ENCODE data around the gene GALK1. TPM values are rescaled to one million over a fixed set of nuclear protein-coding genes. Genes with fewer than 3 reads are reported as not detected.

GALK1 gene
- total and polyA plus RNA-seq, 4 donors = 23.0 to 70.5 (median 44.0) TPM

DNA sequence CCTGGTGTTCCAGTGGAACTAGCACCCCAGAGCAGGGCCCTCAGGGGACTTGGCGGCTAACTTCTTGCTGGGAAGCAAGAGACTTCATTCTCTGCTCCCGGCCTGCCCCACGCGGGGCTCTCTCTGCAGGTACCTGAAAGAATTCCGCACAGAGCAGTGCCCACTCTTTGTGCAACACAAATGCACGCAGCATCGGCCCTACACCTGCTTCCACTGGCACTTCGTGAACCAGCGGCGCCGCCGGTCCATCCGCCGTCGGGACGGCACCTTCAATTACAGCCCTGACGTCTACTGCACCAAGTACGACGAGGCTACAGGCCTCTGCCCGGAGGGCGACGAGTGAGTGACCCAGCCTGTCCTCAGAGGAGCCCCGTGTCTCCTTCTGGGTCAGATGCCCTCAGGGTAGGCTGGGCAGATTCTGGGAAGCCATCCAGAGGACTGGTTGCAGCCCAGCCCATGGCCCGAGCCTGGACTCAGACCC is 44.7 kb upstream of the GALK1 start:
- peaks cover 0 to 12% (median 0%) of the 10 kb centered on the region in 5 donors for H3K4me1 ChIP-seq (ENCODE audit: control insufficient read depth in 5 of 5, insufficient read depth in 5 of 5, low read length in 5 of 5)
- no peaks in the 10 kb centered on the region for H3K9me3 ChIP-seq (ENCODE audit: control insufficient read depth in 4 of 4, insufficient read depth in 3 of 4, low read length in 3 of 4)
- H3K27ac ChIP-seq (ENCODE audit: low read depth in 1 of 2, low read length in 1 of 2) = peak overlapping the region in 1 of 2 donors; percentile 79
- 94 to 97% methylated on average over 24 of the region's 24 CpGs for WGBS, 2 donors
- ATAC-seq (ENCODE audit: insufficient read depth, low FRiP score) (no peak), DNase-seq (no peak)
- H3K27me3 ChIP-seq (ENCODE audit: control insufficient read depth in 3 of 3, insufficient read depth in 3 of 3, low read length in 2 of 3) = no peaks in the 10 kb centered on the region
- H3K9ac ChIP-seq (ENCODE audit: insufficient read depth in 1 of 2, low read length in 2 of 2) = no peak overlapping the region
- peaks cover 6 to 37% (median 31%) of the 10 kb centered on the region in 4 donors for H3K36me3 ChIP-seq (ENCODE audit: control insufficient read depth in 4 of 4, insufficient read depth in 4 of 4, low read length in 4 of 4)
- no peak overlapping the region for H3K4me3 ChIP-seq
- TF ChIP-seq, protein P1, sequence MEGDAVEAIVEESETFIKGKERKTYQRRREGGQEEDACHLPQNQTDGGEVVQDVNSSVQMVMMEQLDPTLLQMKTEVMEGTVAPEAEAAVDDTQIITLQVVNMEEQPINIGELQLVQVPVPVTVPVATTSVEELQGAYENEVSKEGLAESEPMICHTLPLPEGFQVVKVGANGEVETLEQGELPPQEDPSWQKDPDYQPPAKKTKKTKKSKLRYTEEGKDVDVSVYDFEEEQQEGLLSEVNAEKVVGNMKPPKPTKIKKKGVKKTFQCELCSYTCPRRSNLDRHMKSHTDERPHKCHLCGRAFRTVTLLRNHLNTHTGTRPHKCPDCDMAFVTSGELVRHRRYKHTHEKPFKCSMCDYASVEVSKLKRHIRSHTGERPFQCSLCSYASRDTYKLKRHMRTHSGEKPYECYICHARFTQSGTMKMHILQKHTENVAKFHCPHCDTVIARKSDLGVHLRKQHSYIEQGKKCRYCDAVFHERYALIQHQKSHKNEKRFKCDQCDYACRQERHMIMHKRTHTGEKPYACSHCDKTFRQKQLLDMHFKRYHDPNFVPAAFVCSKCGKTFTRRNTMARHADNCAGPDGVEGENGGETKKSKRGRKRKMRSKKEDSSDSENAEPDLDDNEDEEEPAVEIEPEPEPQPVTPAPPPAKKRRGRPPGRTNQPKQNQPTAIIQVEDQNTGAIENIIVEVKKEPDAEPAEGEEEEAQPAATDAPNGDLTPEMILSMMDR (IDR thresholded peaks at IDR 0.05; ENCODE audit: control extremely low read depth, extremely low read depth) = no peak

DNA sequence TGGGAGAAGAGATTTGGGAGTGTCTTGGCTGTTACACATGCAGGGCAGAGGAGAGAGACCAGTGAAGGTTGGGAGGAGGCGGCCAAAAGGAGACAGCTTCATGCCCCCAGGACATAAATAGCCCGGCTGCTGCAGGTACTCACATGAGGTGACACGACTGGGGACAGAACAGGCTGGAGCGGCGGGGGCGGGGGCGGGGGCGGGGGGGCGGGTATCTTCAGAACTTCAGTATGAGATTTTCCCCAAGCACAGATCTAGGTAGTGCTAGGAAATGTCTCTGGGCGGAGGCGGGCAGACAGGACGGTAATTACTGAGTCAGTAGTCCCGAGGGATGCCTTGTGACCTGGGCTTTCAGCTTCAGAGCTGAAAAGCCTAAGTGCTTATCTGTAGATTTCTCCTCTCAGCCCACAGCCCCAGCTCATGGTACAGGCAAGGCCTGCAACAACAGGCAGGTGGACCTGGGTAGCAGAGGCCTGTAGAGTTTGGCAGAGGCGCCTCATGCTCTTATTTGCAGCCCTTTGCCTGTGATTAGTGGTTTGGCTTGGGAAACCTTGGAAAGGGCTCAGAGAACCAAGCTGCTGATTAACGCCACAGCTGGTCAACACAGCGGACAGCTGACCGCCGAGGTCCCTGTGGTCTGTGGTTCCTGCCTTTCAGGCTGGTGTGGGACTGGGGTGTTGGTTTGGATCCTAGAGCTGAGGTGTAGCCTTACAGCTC is 44.1 kb upstream of the GALK1 start:
- Histone ChIP-seq H3K4me1 (ENCODE audit: control insufficient read depth in 5 of 5, insufficient read depth in 5 of 5, low read length in 5 of 5) (peaks cover 0 to 12% (median 0%) of the 10 kb centered on the region in 5 donors), H3K27ac (ENCODE audit: low read depth in 1 of 2, low read length in 1 of 2) (peak overlapping the region in 1 of 2 donors; percentile 89), H3K9me3 (ENCODE audit: control insufficient read depth in 4 of 4, insufficient read depth in 3 of 4, low read length in 3 of 4) (no peaks in the 10 kb centered on the region), H3K27me3 (ENCODE audit: control insufficient read depth in 3 of 3, insufficient read depth in 3 of 3, low read length in 2 of 3) (no peaks in the 10 kb centered on the region), H3K4me3 (no peak overlapping the region), H3K9ac (ENCODE audit: insufficient read depth in 1 of 2, low read length in 2 of 2) (no peak overlapping the region), H3K36me3 (ENCODE audit: control insufficient read depth in 4 of 4, insufficient read depth in 4 of 4, low read length in 4 of 4) (peaks cover 6 to 33% (median 28%) of the 10 kb centered on the region in 4 donors)
- no peak for DNase-seq
- WGBS, 2 donors = 89 to 94% methylated on average over 17 to 18 of the region's 18 CpGs
- TF ChIP-seq, protein P1 (IDR thresholded peaks at IDR 0.05; ENCODE audit: control extremely low read depth, extremely low read depth) = no peak
- ATAC-seq (ENCODE audit: insufficient read depth, low FRiP score) = peak; percentile 41

DNA sequence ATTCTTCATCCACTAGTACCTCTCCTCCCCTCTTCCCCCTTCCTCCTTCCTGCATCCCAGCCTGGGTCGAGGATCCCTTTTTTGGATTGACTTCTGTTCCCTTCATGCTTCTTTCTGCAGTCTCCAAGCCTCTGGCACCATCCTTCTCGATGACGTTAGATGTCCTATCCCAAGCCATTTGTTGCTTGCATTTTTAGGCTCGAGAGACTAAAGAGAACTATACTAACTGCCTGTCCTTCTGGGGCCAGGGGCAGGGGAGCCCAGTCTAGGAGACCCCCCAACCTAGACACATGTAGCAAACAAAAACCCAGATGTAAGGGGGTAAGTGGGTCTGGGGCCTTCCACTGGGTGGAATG is 43.5 kb upstream of the GALK1 start:
- peaks cover 3 to 34% (median 25%) of the 10 kb centered on the region in 4 donors for H3K36me3 ChIP-seq (ENCODE audit: control insufficient read depth in 4 of 4, insufficient read depth in 4 of 4, low read length in 4 of 4)
- no peaks in the 10 kb centered on the region for H3K9me3 ChIP-seq (ENCODE audit: control insufficient read depth in 4 of 4, insufficient read depth in 3 of 4, low read length in 3 of 4)
- WGBS, 2 donors = 85 to 86% methylated on average over 4 of the region's 4 CpGs
- DNase-seq (no peak), ATAC-seq (ENCODE audit: insufficient read depth, low FRiP score) (no peak)
- H3K27me3 ChIP-seq (ENCODE audit: control insufficient read depth in 3 of 3, insufficient read depth in 3 of 3, low read length in 2 of 3) = no peaks in the 10 kb centered on the region
- TF ChIP-seq, protein P1 (IDR thresholded peaks at IDR 0.05; ENCODE audit: control extremely low read depth, extremely low read depth) = no peak
- H3K27ac ChIP-seq (ENCODE audit: low read depth in 1 of 2, low read length in 1 of 2) = peak overlapping the region in 1 of 2 donors; percentile 89
- no peak overlapping the region for H3K9ac ChIP-seq (ENCODE audit: insufficient read depth in 1 of 2, low read length in 2 of 2)
- H3K4me3 ChIP-seq = no peak overlapping the region
- peaks cover 0 to 12% (median 0%) of the 10 kb centered on the region in 5 donors for H3K4me1 ChIP-seq (ENCODE audit: control insufficient read depth in 5 of 5, insufficient read depth in 5 of 5, low read length in 5 of 5)

All from lung (tissue), 12 donors.